GM19455 (cell line): ENCODE results near the gene ADAMTS12.

Source experiments
- ATAC-seq: cut with Tn5 transposase; IDR thresholded peaks from one replicate; pipeline ENCODE4 v1.9.1; 2021; ENCODE audit not compliant: unreplicated experiment

Gene ADAMTS12

DNA sequence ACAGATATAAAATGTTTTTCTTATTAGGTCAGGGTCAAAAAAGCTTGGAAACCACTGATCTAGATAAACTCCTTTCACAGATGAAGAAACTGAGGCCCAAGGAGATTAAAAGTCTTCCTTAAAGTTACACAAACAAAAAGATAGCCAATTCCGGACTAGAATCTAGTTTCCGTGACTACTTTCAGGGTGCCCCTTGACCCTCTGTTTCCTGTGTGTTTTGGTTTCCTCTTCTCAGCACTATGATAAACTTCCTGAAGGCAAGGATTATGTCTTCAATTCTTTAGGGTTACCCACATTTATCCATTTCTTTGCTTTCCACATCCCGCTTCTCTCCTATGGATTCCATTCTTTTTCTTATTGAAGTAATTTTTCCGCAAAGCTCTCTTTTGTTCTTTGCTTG lies 83.1 kb downstream of the ADAMTS12 start:
- no peak for ATAC-seq

DNA sequence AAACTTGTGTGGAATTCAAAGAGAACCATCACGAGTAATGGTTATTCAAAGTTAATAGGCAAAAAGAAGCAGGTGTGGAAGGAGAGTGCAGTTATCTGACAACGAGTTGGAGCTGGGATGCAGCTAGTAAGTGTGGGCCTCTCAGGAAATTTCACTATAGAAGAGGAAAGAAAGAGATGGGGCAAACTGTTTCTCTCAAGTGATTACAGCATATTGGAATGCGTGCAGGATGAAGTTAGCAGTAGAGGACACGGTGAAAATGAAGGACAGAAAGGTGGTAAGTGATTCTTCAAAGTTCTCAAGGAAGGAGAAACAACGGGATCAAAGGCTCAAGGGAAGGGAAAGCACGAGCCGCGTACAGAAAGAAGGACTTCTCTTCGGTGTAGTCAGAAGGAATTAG lies 84.0 kb downstream of the ADAMTS12 start:
- no peak for ATAC-seq

DNA sequence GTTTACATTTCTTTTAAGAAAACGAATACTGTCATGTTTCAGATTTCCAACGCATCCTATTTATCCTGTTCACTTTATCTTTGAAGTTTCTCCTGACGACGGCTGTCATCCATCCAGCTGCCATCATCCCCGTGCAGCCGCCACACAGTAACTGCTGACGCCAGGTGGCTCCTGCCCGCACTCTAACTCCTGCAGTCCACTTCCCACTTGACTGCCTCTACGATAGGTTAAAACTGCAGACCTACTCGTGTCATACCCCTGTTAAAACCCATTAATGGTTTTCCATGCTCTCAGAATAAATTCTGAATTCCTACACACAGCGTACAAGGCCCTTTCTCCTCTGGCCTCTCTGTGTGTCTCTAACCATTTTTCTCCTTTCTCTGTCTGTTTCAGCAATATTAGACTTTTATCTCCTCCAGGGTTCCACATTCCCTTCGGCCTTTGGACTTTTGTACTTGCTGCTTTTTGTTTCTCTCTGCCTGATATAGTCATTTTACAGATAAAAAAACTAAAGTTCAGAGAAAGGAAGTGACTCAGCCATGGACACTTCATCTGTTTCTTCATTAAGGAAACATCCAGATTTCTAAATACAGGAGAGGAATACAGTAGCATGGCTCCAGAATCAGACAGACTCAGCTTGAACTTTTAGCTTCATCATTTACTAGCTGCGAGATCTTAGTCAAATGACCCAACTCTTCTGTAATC lies 84.9 kb downstream of the ADAMTS12 start:
- no peak for ATAC-seq

DNA sequence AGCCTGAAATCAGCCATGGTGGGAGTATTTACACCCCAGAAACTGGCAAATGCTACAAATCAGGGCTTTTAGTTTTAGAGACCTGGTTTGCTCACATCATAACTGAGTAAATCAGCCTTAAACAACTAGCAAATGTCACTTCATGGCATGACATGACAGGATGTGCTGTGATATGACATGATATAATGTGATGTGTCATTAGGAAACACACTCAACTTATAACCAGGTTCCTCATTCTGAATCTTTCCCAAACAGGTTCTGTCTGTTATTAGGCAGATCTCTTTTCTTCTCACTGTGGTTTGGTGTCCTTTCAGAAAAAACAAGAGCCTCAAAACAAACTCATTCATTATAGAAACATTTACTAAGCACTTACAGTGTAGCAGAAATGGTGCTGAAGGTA lies 90.5 kb downstream of the ADAMTS12 start:
- ATAC-seq: no peak

DNA sequence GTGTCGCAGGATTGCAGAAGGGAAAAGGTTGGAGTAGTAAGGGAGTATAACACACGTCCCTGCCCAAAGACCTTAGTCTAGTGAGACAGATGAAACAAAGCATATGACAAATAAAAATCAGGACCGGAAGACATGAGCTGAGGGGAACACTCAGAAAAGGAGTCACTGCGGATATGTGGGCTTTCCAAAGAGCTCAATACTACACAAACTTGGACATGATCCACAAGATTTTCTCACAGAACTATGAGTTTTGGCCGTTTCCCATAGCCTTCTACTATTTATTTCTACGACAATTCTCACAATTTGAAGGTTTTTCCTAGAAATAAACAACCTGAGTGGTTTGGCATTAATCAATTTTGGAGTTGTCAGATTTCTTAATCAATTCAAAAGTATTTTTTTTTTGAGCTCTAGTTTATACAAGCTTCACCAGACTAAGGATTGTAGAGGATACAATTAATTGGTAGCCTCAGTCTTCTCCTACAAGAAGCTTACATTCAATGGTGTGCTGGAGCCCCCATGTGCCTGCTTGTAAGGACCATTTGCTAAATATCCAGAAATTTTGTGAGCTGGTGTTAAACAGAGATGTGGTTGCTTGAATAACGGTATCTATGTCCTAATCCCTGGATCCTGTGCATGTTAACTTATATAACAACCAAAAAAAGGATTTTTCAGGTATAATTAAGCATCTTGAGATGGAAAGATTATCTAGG lies 91.4 kb downstream of the ADAMTS12 start:
- no peak for ATAC-seq

DNA sequence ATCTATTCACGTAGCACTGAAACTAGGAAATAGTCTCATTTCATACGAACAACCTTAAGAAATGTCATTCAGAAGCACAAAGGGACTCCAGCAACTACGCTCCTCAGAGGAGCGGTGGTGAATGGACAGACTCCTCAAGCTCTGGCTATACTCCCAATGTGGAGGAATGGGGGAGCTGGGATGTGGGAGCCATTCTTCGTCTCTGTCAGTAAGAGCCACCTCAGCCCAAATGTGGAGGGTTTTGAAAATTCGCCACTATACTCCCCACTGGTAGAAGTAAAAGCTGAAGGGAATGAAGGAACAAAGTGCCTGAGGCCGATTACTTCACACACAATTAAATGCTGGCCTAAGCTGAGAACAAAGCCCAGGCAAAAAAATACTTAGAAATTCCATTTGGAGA lies 96.3 kb downstream of the ADAMTS12 start:
- no peak for ATAC-seq

DNA sequence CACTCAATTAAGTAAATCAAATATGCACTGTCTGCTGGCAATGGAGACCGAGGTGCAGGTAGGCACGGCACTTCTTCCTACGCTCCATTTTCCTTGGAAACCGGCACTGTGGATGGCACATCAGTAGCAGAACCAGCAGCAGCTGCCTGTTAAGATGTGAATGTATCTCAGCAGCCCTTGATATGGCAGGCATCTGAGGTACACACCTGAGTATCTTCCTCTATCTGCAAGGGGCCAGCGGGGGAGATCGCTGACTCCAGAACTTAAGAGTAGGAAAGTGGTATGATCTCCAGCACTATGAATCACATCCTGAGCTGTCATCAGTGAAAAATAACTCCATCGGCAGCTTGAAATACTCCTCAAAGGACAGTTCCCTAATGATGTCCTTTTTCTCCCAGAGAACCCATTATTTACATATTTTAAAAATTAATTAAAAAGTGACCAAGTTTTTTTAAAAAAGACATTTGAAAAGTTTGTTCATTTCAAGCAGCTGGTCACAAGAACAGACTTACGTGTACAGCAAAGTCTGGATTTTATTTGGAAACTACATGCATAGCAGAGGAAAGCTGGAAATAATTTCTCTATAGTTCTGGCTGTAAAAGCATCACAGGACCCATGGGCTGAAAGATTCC lies 97.1 kb downstream of the ADAMTS12 start:
- ATAC-seq: no peak

DNA sequence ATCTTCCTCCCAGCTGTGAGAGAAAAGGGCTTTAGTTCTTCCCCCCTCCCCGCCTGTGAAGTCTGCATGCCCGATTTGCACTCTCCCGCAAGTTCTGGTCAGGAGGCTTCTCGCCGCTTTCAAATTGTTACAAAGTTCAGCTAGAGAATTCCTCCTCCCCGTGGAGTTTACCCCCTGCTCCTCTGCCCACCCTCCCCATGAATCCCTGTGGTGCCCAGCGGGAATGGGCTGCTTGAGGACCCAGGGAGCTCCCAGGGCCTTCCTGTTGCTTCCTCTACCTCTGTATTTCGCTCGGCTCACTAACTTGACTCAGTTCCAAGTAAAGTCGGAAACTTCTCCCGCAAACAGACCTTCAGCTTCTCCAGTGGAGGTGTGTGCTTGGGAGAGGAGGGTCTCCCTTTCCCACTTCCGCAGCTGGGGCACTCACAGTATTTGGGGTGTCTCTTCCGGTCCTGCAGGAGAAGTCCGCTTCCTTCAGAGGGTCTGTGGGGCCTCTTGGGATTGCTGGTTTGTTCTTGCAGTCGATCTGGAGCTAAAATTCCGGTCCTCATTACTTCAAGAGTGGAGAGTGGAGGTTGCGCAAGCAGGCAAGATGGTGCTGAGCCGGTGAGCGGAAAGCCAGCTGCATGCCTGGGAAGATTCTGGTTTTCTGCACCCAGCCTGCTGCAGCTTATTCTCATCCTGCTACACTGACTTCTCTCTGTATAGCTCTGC lies 97.8 kb downstream of the ADAMTS12 start:
- no peak for ATAC-seq

DNA sequence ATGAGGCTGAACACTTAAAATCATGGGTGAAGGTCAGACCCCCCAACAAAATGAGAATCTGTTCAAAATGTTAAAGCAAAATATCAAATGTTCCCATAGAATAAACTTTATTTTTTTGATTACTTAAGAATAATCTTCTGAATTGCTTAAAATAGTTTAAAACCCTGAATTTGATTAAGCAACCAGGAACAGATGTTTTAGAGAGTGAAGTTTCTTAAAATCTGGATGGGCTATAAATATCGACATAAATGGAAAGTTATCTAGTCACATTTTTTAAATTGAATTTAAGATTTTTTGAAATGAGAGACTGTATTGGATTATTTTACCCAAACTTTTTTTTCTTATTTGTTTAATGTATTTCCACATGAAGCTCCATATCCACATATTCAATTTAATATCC lies 98.5 kb downstream of the ADAMTS12 start:
- ATAC-seq: no peak

DNA sequence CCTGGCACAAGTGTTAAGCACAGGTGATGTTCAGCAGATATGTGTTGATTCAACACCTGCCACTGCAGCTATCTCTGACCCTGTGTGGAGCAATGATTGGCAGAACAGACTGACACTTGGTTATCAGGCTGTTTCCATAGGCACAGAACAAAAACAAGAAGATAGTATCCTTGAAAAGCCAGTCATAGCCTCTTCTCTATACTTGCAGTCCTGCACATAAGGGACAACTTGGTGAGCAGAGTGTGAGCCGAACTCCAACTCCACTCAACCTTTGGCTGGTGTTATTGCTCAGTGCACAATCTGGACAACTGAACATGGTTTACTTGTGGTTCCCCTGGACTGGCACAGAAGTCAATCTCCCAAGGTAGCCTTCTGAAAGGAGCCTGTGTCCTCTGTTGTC lies 99.2 kb downstream of the ADAMTS12 start:
- ATAC-seq: no peak

DNA sequence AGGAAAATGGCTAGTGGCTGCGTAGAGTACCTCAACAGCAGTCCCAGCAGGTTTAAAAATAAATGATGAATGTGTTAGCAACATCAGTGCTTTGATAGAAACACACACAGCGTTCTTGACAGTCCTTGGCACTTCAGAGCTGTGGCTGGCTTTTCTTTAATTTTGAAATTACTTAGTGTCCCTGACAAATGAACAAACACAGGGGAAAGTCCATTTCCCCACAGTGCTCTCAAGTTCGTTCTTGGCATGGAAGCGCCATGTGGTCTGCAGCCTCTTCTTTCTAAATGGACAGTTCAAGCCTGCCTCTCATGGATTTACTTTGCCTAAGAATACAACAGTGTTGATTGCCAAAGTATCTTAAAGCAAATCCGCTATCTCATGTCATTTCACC lies 102.2 kb downstream of the ADAMTS12 start:
- ATAC-seq: no peak

DNA sequence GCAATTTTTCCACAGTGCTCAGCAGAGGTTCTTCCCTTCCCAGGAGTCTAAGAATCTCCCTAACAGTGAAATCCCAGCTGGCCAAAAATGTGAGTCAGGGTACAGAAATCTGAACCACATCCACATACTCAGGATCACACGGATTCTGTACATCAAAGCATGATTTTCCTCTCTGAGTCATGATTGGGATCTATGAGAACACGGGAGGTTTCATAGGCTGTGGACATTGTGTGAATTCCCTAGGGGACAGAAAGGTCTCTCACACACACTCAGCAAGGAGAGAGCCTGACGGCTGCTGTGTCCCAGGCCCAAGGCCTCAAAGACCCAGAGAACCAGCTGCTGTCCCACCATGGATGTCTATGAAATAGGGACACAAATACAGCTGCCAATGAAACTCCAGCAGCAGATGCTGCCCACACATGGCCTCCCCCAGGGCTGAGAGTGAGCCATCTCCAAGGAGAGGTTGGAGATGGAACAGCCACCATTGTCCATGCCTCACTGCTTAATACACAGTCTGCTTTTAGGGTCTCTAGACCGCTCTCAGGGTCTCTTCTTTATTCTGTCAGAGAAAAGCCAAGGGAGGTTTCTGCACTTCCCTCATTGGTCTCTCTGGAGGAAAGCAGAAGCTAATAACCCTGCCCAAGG lies 102.7 kb downstream of the ADAMTS12 start:
- ATAC-seq: no peak

DNA sequence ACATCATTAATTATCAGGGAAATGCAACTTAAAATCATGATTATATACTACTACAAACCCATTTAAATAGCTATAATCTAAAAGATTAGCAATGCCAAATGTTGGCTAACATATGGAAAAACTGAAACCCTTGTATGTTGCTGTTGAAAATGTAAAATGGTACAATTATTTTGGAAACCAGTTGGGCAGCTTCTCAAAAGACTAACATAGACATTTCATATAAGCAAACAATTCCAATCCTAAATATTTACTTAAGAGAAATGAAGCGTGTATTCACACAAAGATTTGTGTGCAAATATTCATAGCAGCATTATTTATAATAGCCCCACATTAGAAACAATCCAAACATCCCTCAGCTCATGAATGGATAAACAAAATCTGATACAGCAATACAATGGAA lies 106.2 kb downstream of the ADAMTS12 start:
- ATAC-seq: no peak

DNA sequence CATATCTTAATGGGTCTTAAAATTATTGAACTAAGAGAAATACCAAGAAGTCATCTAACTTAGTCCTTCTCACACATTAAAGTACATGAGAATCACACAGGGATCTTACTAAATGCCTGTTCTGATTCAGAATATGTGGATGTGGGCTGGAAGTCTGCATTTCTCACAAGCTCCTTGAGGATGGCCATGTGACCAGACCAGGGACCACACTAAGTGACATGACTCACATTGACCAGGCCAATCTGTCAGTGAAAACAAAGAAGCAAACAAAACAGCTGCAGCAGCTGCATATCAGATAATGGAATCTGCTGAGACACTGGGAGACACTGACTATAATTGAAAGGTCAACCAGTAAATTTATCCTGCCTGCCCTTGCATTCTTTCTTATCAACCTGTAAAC lies 110.5 kb downstream of the ADAMTS12 start:
- ATAC-seq: no peak

DNA sequence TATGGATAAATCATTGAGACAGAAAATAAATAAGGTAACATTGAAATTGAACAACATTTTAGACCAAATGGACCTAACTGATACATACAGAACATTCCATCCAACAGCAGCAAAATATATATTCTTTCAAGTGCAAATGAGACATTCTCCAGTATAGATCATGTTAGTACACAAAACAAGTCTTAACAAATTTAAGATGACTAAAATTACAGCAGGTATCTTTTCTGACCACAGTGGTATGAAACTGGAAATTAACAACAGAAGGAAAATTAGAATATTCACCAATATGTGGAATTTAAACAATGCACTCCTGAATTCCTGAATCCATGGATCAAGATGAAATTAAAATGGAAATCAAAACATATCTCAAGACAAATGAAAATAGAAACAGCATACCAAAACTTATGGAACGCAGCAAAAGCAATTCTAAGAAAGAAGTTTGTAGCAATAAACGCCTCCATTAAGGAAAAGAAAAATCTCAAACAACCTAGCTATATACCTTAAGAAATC lies 115.6 kb downstream of the ADAMTS12 start:
- ATAC-seq: no peak

DNA sequence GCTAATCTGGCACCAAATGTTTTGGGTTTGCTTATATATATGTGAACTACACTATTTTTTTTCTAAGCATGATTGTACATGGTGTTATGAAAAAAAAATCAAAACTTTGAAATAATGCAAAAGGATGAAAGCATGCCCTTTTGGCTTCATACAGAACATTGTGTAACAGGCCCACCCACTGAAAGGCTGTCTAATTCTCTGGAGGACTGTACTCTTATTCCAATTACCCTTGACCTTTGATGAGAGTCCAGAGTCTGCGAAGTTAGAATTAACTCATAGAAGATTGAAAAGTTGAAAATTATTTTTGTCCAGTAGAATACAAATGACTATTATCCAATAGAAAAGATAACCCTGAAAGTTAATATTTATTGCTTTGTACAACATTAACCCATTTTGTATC lies 117.4 kb downstream of the ADAMTS12 start:
- ATAC-seq: no peak

DNA sequence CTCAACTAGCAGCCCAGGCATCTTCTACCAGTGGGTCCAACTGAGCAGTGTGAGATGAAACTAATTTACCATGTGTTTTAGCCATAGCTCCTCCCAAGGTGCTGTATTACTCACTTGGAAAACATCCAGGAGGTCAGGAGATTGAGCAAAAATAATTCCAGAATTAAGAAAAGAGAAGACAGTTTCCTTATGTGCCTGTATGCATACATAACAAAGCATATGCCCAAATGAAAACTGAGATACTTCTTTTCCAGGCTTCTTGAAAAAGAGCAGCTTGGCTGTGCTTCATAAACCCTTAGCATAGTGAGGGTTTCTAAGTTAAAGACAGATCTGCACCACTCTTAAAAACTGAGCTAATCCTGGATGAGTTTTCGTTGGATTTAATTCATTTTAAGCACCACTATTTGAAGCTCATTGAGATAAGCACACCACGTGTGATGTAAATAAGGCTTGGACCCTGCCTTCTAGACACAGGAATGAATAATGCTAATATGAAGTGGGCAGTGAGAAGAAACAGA lies 119.4 kb downstream of the ADAMTS12 start:
- ATAC-seq: no peak

DNA sequence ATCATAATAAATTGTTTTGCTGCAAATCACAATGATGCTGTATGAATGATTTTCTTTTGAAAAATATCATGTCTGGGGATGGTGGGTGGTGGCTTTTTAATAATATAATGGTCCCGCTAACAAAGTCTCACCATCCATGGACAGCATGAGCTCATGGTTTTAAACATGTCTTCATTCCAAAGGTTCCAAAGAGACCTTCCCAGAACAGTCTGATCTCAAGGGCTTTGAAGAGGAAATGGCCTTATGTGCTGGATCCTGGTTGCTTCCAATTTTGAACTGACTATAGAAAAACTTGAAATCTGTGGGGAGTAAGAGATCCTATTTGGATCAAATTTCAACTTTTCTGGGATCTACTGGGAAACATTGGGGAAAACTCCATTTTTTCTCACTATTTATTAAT lies 121.8 kb downstream of the ADAMTS12 start:
- ATAC-seq: no peak

DNA sequence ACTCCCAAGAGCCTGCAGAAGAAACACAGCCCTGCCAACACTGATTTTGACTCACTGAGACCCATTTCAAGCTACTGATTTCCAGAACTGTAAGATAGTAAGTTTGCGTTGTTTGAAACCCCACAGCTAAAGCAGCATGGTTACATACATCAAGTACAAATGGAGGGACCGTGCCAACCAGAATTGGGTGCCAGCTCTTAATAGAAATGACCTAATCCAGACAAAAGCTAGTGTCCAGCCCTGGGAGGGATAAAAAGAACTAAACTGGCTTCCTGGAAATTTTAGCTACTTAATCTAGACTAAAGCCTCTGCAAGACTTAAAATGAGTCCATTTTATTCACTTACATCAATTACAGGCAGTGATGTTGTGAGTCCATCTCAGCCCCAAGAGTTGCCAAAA lies 122.6 kb downstream of the ADAMTS12 start:
- ATAC-seq: no peak

DNA sequence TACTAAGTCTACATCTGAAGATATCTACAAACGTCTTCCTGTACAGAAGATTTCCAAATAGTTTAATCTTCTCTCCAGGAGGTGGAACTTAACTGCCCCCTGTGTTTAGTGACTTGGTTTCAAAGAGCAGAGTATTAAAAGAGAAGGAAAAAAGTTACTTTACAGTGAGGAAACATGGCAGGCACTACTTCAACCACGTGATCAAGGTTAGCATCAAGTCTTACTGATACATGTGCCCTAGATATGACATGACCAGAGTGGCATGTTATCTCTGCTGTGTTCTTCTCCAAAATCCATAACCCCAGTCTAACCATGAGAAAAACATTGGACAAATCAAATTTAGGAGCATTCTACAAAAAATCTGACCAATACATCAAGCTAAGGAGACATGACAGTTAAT lies 125.8 kb downstream of the ADAMTS12 start:
- no peak for ATAC-seq

DNA sequence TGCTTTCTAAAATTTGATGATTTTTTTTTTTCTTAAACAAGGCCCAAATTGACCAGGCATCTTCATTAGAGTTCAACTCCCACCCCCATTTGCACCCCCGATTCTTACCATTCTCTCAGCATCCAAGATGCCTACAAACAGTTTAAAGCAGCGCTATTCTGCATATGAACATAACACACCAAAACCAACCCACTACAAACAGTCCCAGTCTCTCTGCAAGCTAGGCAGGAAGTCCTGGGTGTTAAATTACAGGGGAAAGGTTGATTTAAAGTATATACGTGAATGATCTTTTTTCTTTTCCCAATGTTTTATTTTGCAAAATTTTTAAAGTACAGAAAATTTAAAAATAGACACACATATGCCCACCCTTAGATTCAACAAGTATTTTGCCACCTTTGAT lies 127.0 kb downstream of the ADAMTS12 start:
- no peak for ATAC-seq
